Kidney (tissue), 14 donors: ENCODE results near the gene LGALS9. TPM values are rescaled to one million over a fixed set of nuclear protein-coding genes. Genes with fewer than 3 reads are reported as not detected.
"Not testable (repeated sequence)": the region's sequence is repeated elsewhere in the genome, so short reads cannot be mapped to it uniquely, and the experiment has no call there.

Experiments
- DNase-seq, 5 donors: peaks; one replicate each; pipeline ENCODE4 v3.0.0-alpha.2; 2013 to 2020
- FAIRE-seq: peaks from 2 replicates; lab custom pipeline; 2012; peaks lifted over from hg19 to GRCh38; lab: Jason Lieb, UNC
- H3K27ac ChIP-seq, 2 donors: one replicate each; pipeline ENCODE4 v1.7.0; 2013; ENCODE audit warnings: low read depth in 2 of 2, low read length in 2 of 2, inconsistent platforms in 1 of 2
- H3K27me3 ChIP-seq: one replicate; pipeline ENCODE4 v1.7.1; 2013; ENCODE audit warnings: low read length, inconsistent platforms; ENCODE audit not compliant: control insufficient read depth, insufficient read depth
- H3K36me3 ChIP-seq, 3 donors: one replicate each; pipeline versions ENCODE4 v1.7.0 to v1.7.1; 2013; ENCODE audit warnings: low read length in 3 of 3, control low read depth in 1 of 3, inconsistent platforms in 1 of 3; ENCODE audit not compliant: insufficient read depth in 3 of 3, control insufficient read depth in 2 of 3
- H3K4me1 ChIP-seq, 3 donors: one replicate each; pipeline versions ENCODE4 v1.7.0 to v1.7.1; 2013; ENCODE audit warnings: low read length in 3 of 3, inconsistent platforms in 1 of 3, low read depth in 1 of 3; ENCODE audit not compliant: control insufficient read depth in 2 of 3, insufficient read depth in 2 of 3
- H3K4me3 ChIP-seq, 3 donors: one replicate each; pipeline versions ENCODE4 v1.7.0 to v1.8.1; 2013; ENCODE audit warnings: low read length in 3 of 3, control low read depth in 1 of 3, inconsistent platforms in 1 of 3
- H3K9ac ChIP-seq, 3 donors: one replicate each; pipeline versions ENCODE4 v1.7.0 to v1.7.1; 2013; ENCODE audit warnings: low read length in 3 of 3, control low read depth in 1 of 3, inconsistent platforms in 1 of 3
- H3K9me3 ChIP-seq, 3 donors: one replicate each; pipeline versions ENCODE4 v1.7.0 to v1.7.1; 2013; ENCODE audit warnings: low read length in 3 of 3, control low read depth in 1 of 3, inconsistent platforms in 1 of 3; ENCODE audit not compliant: control insufficient read depth in 2 of 3, insufficient read depth in 1 of 3
- CTCF ChIP-seq: IDR thresholded peaks from 3 replicates; pipeline ENCODE4 v1.5.1; 2012; ENCODE audit warnings: mild to moderate bottlenecking, moderate library complexity, borderline replicate concordance; ENCODE audit not compliant: insufficient read depth; ENCODE audit errors: extremely low read depth
- intact Hi-C: fragments of 100-400 bp; cut with DNase I; formaldehyde crosslinking; loops from one replicate; pipeline ENCODE4 v1.11.1; 2022
- polyA plus RNA-seq: library from polyadenylated mRNA; stranded (reverse); fragments of 350-450 nt; fragmentation: Illumina TruSeq; extraction: RNeasy Lipid Tissue Mini Kit (QIAGEN cat#74804); gene quantifications from one replicate; pipeline ENCODE4 v1.2.3, GENCODE V29; 2014; ENCODE audit warnings: low read depth, low replicate concordance; ENCODE audit not compliant: insufficient read depth
- total RNA-seq: library from RNA; stranded (reverse); fragmentation: NEBNext Ultra II Directional; extraction: Animal tissue kit (Norgen Biotek cat#: 25700); gene quantifications from one replicate; pipeline ENCODE4 v1.2.1, GENCODE V29; 2021
- donor health status: control.
- donor health status: control.
- donor health status: control.
- donor health status: control.
- donor health status: control.
- donor health status: DM: yes; HTN: yes; CAD: no.
- donor health status: Normal renal cell carcinoma (clear cell type).

The LGALS9 gene
- total and polyA plus RNA-seq, 2 donors from 2014 or later: 16.4 to 50.8 TPM

GRCh38 chr17:27677191-27677590, 46.2 kb downstream of the LGALS9 start:
- Histone ChIP-seq H3K9me3 (no peaks in the 10 kb centered on the region), H3K9ac (no peak overlapping the region), H3K27ac (no peak overlapping the region), H3K4me1 (no peaks in the 10 kb centered on the region), H3K36me3 (no peaks in the 10 kb centered on the region), H3K4me3 (no peak overlapping the region), H3K27me3 (no peaks in the 10 kb centered on the region)
- DNase-seq (no peak), FAIRE-seq (no peak)
- intact Hi-C loops: no loop called here
- TF ChIP-seq CTCF: no peak

GRCh38 chr17:27686322-27686721, 55.3 kb downstream of the LGALS9 start:
- H3K9me3 ChIP-seq, H3K27ac ChIP-seq, H3K9ac ChIP-seq, intact Hi-C loops, H3K4me1 ChIP-seq, H3K4me3 ChIP-seq, H3K36me3 ChIP-seq, H3K27me3 ChIP-seq, FAIRE-seq, DNase-seq: not testable (repeated sequence)

- TF ChIP-seq CTCF: no peak
- no peaks in the 10 kb centered on the region for H3K4me1 ChIP-seq
- H3K4me3 ChIP-seq: no peak overlapping the region
- intact Hi-C loops: no loop called here
- H3K9me3 ChIP-seq: peaks cover 1 to 21% (median 8%) of the 10 kb centered on the region in 3 donors
- H3K9ac ChIP-seq: no peak overlapping the region
- no peaks in the 10 kb centered on the region for H3K27me3 ChIP-seq
- DNase-seq: peak in 1 of 5 donors; percentile 3
- no peak for FAIRE-seq
- no peaks in the 10 kb centered on the region for H3K36me3 ChIP-seq
- H3K27ac ChIP-seq: no peak overlapping the region
Measured at GRCh38 chr17:27690882-27691281, 59.9 kb downstream of the LGALS9 start.

- intact Hi-C loops, H3K9ac ChIP-seq, H3K27me3 ChIP-seq, FAIRE-seq, H3K27ac ChIP-seq, H3K36me3 ChIP-seq, H3K4me3 ChIP-seq, H3K4me1 ChIP-seq, DNase-seq: not testable (repeated sequence)
- H3K9me3 ChIP-seq: peaks cover 1 to 17% (median 8%) of the 10 kb centered on the region in 3 donors
Measured at GRCh38 chr17:27695254-27695814, 64.3 kb downstream of the LGALS9 start.

Other genes with a start within 250 kb of the LGALS9 start
- 97.3 TPM for gene KSR1, start 174.7 kb upstream of the LGALS9 start, total RNA-seq
- gene KSR1, start 174.7 kb upstream of the LGALS9 start, polyA plus RNA-seq: 11.7 TPM
- 0.57 TPM for gene NOS2, start 169.3 kb downstream of the LGALS9 start, total RNA-seq
- gene NOS2, start 169.3 kb downstream of the LGALS9 start, polyA plus RNA-seq: 0.37 TPM